Naive B cell (primary cell): ENCODE results near the gene MDM2. TPM values are rescaled to one million over a fixed set of nuclear protein-coding genes. Genes with fewer than 3 reads are reported as not detected.
A peak's percentile ranks its signal among the peaks of the same experiment; 100 is the strongest.
"Not testable (repeated sequence)": the region's sequence is repeated elsewhere in the genome, so short reads cannot be mapped to it uniquely, and the experiment has no call there.

ENCODE experiments used
- ATAC-seq, 2 donors: fragments of 150-1000 bp; cut with Tn5 transposase; 2 replicates each; pipeline ENCODE4 v1.10.0; 2021; ENCODE audit warnings: low read depth in 2 of 2, mild to moderate bottlenecking in 2 of 2, moderate library complexity in 2 of 2
- DNase-seq: peaks from one replicate; pipeline ENCODE4 v3.0.0; 2022
- H3K27ac Mint-ChIP-seq, 6 donors: one replicate each; pipeline ENCODE4 v1.8.0; 2020 to 2022; ENCODE audit warnings: mild to moderate bottlenecking in 6 of 6, mixed read lengths in 6 of 6, moderate library complexity in 5 of 6, inconsistent platforms in 2 of 6
- H3K27me3 Mint-ChIP-seq, 3 donors: one replicate each; pipeline ENCODE4 v1.8.0; 2021 to 2022; ENCODE audit warnings: mixed read lengths in 3 of 3, mild to moderate bottlenecking in 1 of 3
- H3K36me3 Mint-ChIP-seq, 2 donors: one replicate each; pipeline ENCODE4 v1.8.0; 2020 to 2022; ENCODE audit warnings: mixed read lengths in 2 of 2, inconsistent platforms in 1 of 2, mild to moderate bottlenecking in 1 of 2
- H3K4me1 Mint-ChIP-seq, 3 donors: one replicate each; pipeline ENCODE4 v1.8.0; 2020 to 2022; ENCODE audit warnings: mixed read lengths in 3 of 3, inconsistent platforms in 1 of 3, mild to moderate bottlenecking in 1 of 3, moderate library complexity in 1 of 3
- H3K4me3 Mint-ChIP-seq, 8 donors: one replicate each; pipeline ENCODE4 v1.8.0; 2020 to 2022; ENCODE audit warnings: mild to moderate bottlenecking in 8 of 8, mixed read lengths in 8 of 8, moderate library complexity in 8 of 8, inconsistent platforms in 2 of 8
- H3K9me3 Mint-ChIP-seq, 7 donors: one replicate each; pipeline ENCODE4 v1.8.0; 2020 to 2022; ENCODE audit warnings: mixed read lengths in 7 of 7, mild to moderate bottlenecking in 5 of 7, inconsistent platforms in 2 of 7, moderate library complexity in 1 of 7
- polyA plus RNA-seq, 6 donors: library from polyadenylated mRNA; unstranded; fragments of 300-500 nt; fragmentation: Illumina TruSeq; gene quantifications; one replicate each; pipeline ENCODE4 v1.2.3, GENCODE V29; 2021; ENCODE audit warnings: low read depth in 6 of 6

The MDM2 gene
- polyA plus RNA-seq, 6 donors from 2014 or later, result 21.6 to 31.1 (median 25.6) TPM

DNA sequence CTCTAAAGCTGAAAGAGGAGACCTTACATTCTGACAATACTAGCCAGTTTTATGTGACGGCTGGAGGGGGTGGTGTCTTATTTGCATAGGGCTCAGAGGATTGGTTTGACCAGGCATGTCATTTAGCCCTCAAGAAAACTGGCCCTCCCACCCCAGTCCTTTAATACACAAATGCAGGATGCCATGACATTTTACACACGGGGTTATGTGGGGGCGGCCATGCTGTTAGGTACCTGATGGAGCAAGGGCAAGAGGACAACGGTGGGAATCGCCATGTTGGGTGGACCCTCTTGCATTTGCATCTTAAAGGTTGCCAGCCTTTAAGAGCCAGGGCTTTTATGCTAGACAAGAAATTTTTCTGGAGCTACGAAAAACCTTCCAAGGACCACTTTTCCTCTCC lies 23.3 kb downstream of the MDM2 start:
- Mint-ChIP-seq H3K4me1 (peaks cover 0 to 9% (median 5%) of the 10 kb centered on the region in 3 donors), H3K27ac (peak overlapping the region in 1 of 6 donors; percentile 56), H3K4me3 (no peak overlapping the region), H3K36me3 (peaks cover 12 to 23% of the 10 kb centered on the region in 2 donors), H3K9me3 (no peaks in the 10 kb centered on the region), H3K27me3 (no peaks in the 10 kb centered on the region)
- DNase-seq, result no peak
- ATAC-seq, result no peak

DNA sequence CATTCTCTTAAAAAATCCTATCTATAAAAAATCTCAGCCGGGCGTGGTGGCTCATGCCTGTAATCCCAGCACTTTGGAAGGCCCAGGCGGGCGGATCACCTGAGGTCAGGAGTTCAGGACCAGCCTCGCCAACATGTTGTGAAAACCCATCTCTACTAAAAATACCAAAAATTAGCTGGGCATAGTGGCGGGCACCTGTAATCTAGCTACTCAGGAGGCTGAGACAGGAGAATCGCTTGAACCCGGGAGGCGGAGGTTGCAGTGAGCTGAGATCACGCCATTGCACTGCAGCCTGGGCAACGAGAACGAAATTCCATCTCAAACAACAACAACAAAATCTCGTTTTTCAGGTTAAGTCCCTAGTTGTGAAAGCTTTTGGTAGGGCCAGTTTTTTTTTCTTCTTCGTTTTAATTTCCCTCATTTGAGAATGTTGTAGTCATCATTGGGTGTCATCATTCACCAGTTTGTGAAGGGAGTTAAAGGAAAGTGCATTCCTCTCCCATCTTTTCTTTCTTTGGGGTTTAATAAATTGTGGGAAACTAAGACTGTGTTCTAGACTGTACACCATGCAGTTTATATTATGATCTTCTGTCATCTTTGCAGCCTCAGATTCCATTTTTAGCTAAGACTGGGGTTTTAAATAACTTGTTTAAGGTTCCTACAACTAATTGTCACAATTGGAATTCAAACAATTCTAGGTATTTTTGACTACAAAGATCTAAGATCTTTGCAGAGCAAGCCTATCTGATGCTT lies 23.9 kb downstream of the MDM2 start:
- Mint-ChIP-seq H3K36me3 (peaks cover 16 to 23% of the 10 kb centered on the region in 2 donors), H3K9me3 (no peaks in the 10 kb centered on the region)

DNA sequence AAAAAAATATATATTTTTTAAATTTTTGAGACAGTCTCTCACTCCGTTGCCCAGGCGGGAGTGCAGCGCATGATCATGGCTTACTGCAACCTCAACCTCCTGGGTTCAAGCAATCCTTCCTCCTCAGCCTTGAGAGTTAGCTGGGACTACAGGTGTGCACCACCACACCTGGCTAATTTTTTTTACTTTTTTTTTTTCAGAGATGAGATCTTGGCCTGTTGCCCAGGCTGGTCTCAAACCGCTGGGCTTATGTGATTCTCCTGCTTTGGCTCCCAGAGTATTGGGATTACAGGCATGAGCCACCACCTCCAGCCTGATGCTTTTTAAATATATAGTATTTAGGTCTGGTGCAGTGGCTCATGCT lies 24.5 kb downstream of the MDM2 start:
- no peaks in the 10 kb centered on the region for H3K27me3 Mint-ChIP-seq

More for the DNA sequence above, 23.9 kb downstream of the MDM2 start:
- Mint-ChIP-seq H3K4me3 (no peak overlapping the region), H3K4me1 (peaks cover 0 to 9% (median 5%) of the 10 kb centered on the region in 3 donors), H3K27me3 (no peaks in the 10 kb centered on the region), H3K27ac (no peak overlapping the region)
- DNase-seq (no peak), ATAC-seq (no peak)

DNA sequence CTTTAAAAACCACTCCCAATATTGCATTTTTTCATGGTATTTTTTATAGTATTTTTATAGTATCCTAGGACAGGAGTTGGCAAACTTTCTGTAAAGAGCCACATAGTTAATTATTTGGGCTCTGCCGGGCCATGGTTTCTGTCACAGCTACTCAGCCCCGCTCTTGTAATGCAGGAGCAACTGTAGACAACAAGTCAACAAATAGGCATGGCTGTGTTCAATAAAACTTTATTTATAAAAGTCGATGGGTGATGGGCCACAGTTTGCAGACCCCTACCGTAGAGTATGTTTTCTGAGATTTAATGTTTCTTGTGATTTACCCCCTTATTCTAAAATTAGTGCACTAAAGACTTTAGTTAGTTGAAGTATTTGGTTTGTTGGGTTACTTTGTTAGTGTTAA lies 25.5 kb downstream of the MDM2 start:
- Mint-ChIP-seq H3K4me3 (no peak overlapping the region), H3K9me3 (no peaks in the 10 kb centered on the region), H3K36me3 (peaks cover 16 to 31% of the 10 kb centered on the region in 2 donors), H3K27me3 (no peaks in the 10 kb centered on the region), H3K4me1 (peaks cover 0 to 9% (median 5%) of the 10 kb centered on the region in 3 donors), H3K27ac (no peak overlapping the region)
- ATAC-seq, result no peak
- DNase-seq, result no peak

More for the DNA sequence above, 24.5 kb downstream of the MDM2 start:
- H3K27ac Mint-ChIP-seq, result no peak overlapping the region
- no peak overlapping the region for H3K4me3 Mint-ChIP-seq
- H3K4me1 Mint-ChIP-seq, result peaks cover 0 to 9% (median 5%) of the 10 kb centered on the region in 3 donors
- H3K36me3 Mint-ChIP-seq, result peaks cover 16 to 23% of the 10 kb centered on the region in 2 donors
- no peak for DNase-seq
- ATAC-seq, result no peak
- H3K9me3 Mint-ChIP-seq, result no peaks in the 10 kb centered on the region

DNA sequence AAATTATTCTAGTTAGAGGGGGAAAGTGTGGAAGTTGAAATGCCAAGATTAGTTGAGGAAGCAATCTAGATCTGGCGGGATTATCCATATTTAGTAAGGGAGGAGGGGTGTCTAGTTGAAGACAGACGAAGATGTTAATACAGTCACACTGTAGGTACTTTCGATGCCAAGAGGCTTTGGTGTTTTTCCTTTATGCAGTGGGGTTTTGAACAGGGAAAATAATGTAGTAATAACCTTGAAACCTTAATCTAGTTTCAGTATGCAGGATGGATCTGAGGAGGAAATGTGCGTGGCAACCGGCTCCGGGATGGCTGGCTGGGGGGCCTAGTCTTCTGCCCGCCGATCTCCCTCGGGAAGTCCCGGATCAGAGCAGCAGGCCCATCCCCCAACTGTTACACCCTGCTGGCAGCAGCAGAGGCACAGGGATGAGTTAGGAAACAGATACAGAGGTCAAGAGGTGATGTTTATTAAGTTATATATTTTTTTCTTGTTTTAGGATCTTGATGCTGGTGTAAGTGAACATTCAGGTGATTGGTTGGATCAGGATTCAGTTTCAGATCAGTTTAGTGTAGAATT lies 27.4 kb downstream of the MDM2 start:
- ATAC-seq, result no peak
- Mint-ChIP-seq H3K36me3 (peaks cover 11 to 32% of the 10 kb centered on the region in 2 donors), H3K9me3 (no peaks in the 10 kb centered on the region), H3K4me3 (no peak overlapping the region), H3K27ac (peak overlapping the region in 4 of 6 donors; percentile 36 to 72 (median 60)), H3K4me1 (peaks cover 0 to 4% (median 0%) of the 10 kb centered on the region in 3 donors), H3K27me3 (no peaks in the 10 kb centered on the region)
- DNase-seq, result no peak

DNA sequence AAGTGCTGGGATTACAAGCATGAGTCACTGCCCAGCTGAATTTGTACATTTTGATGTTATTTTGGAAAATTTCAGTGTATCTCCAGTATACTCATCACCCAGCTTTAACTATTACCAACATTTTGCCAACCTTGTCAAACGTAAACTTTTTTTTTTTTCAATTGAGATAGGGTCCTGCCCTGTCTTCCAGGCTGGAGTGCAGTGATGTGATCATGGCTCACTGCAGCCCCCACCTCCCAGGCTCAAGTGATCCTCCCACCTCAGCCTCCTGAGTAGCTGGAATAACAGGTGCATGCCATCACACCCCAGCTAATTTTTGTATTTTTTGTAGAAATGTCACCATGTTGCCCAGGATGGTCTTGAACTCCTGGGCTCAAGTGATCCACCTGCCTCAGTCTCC lies 29.2 kb downstream of the MDM2 start:
- no peaks in the 10 kb centered on the region for H3K4me1 Mint-ChIP-seq
- ATAC-seq, result no peak
- no peak overlapping the region for H3K4me3 Mint-ChIP-seq
- no peak for DNase-seq
- H3K9me3 Mint-ChIP-seq, result no peaks in the 10 kb centered on the region
- H3K27ac Mint-ChIP-seq, result no peak overlapping the region
- H3K27me3 Mint-ChIP-seq, result no peaks in the 10 kb centered on the region
- peaks cover 19 to 23% of the 10 kb centered on the region in 2 donors for H3K36me3 Mint-ChIP-seq

DNA sequence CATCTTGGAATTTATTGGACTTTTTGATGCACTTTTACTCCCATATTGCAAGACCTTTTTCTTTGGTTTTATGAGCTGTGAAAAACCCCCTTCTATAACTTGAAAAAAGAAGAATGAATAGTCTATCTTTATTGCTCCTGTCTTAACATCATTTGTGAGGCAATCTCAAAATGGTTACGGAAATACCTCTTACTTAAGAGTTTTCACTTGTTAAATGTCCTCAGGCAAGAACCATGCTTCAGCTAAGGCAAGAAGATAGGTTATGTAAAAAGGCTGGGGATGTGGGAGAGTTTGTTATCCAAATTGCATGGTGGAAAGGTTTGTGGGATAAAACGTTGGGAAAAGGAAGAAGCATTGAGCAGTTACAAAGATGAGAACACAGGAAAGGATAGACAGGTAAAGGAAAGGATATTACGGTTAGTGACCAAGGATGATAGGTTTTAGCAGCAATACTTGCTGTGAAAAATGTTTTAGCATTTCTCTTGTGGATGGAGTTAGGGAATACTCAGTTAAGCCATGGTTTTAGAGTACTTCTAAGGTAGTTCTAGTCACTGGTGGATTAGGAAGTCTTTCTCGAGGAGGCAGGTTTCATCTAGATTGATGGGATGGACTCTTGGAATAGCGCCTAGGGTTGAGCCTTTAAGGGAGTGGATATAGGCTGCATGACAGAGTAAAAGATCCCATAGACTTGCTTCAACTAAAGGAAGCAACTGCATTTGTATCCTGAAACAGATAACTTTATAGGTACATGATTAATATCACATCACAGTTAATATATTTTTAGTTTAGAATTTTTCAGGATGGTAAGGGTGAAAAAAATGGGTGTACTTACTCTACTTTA lies 30.3 kb downstream of the MDM2 start:
- peaks cover 19 to 23% of the 10 kb centered on the region in 2 donors for H3K36me3 Mint-ChIP-seq
- H3K27ac Mint-ChIP-seq, result no peak overlapping the region
- H3K4me1 Mint-ChIP-seq, result no peaks in the 10 kb centered on the region

DNA sequence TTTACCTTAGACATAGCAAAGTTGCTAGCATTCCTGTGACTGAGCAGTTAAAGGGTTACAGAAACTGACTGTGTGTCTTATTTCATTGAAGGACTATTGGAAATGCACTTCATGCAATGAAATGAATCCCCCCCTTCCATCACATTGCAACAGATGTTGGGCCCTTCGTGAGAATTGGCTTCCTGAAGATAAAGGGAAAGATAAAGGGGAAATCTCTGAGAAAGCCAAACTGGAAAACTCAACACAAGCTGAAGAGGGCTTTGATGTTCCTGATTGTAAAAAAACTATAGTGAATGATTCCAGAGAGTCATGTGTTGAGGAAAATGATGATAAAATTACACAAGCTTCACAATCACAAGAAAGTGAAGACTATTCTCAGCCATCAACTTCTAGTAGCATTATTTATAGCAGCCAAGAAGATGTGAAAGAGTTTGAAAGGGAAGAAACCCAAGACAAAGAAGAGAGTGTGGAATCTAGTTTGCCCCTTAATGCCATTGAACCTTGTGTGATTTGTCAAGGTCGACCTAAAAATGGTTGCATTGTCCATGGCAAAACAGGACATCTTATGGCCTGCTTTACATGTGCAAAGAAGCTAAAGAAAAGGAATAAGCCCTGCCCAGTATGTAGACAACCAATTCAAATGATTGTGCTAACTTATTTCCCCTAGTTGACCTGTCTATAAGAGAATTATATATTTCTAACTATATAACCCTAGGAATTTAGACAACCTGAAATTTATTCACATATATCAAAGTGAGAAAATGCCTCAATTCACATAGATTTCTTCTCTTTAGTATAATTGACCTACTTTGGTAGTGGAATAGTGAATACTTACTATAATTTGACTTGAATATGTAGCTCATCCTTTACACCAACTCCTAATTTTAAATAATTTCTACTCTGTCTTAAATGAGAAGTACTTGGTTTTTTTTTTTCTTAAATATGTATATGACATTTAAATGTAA lies 31.5 kb downstream of the MDM2 start:
- H3K4me3 Mint-ChIP-seq, result no peak overlapping the region
- no peaks in the 10 kb centered on the region for H3K9me3 Mint-ChIP-seq
- H3K4me1 Mint-ChIP-seq, result no peaks in the 10 kb centered on the region
- H3K27ac Mint-ChIP-seq, result peak overlapping the region in 1 of 6 donors; percentile 30
- H3K36me3 Mint-ChIP-seq, result peaks cover 19 to 23% of the 10 kb centered on the region in 2 donors
- ATAC-seq (no peak), DNase-seq (no peak)
- no peaks in the 10 kb centered on the region for H3K27me3 Mint-ChIP-seq

More for the DNA sequence above, 30.3 kb downstream of the MDM2 start:
- no peak for DNase-seq
- H3K4me3 Mint-ChIP-seq, result no peak overlapping the region
- ATAC-seq, result no peak
- H3K27me3 Mint-ChIP-seq, result no peaks in the 10 kb centered on the region
- no peaks in the 10 kb centered on the region for H3K9me3 Mint-ChIP-seq

DNA sequence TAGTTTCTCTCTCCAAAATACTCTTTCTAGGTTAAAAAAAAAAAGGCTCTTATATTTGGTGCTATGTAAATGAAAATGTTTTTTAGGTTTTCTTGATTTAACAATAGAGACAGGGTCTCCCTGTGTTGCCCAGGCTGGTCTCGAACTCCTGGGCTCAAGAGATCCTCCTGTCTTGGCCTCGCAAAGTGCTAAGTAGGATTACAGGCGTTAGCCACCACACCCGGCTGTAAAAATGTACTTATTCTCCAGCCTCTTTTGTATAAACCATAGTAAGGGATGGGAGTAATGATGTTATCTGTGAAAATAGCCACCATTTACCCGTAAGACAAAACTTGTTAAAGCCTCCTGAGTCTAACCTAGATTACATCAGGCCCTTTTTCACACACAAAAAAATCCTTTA lies 33.2 kb downstream of the MDM2 start:
- not testable (repeated sequence) for H3K9me3 Mint-ChIP-seq, DNase-seq, H3K4me1 Mint-ChIP-seq, H3K4me3 Mint-ChIP-seq, ATAC-seq, H3K27me3 Mint-ChIP-seq
- Mint-ChIP-seq H3K27ac (peak overlapping the region in 2 of 6 donors; percentile 3 to 53), H3K36me3 (peaks cover 14 to 18% of the 10 kb centered on the region in 2 donors)

DNA sequence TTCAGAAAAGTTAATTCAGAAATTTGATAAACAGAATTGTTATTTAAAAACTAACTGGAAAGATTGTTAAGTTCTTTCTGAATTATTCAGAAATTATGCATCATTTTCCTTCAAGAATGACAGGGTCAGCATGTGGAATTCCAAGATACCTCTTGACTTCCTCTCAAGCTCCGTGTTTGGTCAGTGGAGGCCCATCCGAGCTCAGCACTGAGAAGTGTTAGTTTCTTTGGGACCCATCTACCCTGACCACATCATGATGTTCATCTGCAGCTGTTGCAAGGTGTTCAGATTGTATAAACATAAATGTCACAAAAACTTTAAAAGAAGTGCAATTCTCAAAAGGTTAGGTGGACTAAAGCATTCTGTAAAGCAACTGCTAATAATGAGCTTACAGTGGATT lies 33.7 kb downstream of the MDM2 start:
- Mint-ChIP-seq H3K4me1 (no peaks in the 10 kb centered on the region), H3K27ac (no peak overlapping the region), H3K36me3 (peaks cover 14% of the 10 kb centered on the region in 2 donors), H3K27me3 (no peaks in the 10 kb centered on the region), H3K4me3 (no peak overlapping the region), H3K9me3 (no peaks in the 10 kb centered on the region)
- DNase-seq, result no peak
- ATAC-seq, result no peak

DNA sequence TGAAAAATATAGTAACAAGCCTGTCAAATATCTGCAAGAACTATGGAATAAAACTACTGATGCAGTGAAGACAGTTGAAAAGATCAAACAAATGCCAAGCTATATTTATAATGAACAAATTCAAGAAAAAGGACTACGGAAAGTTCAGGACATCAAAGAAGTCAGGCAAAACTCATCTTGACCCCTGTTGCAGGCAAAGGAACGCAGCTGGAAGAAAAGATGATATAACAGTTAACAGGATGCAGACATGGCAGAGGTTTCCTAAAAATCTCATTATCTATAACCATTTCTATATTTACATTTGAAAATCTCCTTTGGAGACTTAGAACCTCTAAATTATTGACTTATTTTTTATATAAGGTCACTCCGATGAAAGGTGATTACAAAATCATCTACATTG lies 34.1 kb downstream of the MDM2 start:
- Mint-ChIP-seq H3K9me3 (no peaks in the 10 kb centered on the region), H3K27me3 (no peaks in the 10 kb centered on the region), H3K4me3 (no peak overlapping the region), H3K4me1 (no peaks in the 10 kb centered on the region), H3K36me3 (peaks cover 14% of the 10 kb centered on the region in 2 donors), H3K27ac (peak overlapping the region in 2 of 6 donors; percentile 44 to 81)
- no peak for ATAC-seq
- no peak for DNase-seq

DNA sequence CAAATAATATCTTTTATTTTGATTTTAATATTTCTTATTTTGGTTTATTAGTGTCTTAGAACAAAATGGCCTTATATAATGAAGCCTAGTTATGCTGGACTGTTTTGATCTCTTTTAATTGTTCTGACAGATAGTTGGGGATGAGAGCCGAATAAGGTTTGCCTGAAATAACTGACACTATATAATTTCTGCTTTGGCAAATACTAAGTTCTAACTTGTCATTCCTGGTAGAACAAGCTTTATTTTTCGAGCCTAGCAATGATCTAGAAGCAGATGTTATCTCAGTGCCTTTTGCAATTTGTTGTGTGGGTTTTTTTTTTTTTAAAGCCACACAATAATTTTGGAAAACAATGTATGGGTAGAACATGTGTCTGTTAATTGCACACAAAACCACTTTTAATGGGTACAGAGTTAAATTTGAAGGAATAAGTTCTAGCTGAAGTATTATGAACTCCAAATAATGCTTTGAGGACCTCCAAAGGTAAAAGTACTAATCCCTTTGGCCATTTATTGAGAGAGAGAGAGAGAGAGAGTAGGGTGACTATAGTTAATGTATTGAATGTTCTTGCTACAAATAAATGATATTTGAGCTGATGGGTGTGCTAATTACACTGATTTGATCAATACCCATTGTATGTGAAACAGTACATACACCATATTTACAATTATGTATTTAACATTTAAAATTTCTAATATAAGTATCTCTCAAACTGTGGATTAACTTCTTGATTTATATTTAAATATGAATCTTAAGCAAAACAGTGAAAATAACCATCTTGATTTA lies 35.0 kb downstream of the MDM2 start:
- Mint-ChIP-seq H3K27ac (peak overlapping the region in 1 of 6 donors; percentile 88), H3K27me3 (no peaks in the 10 kb centered on the region), H3K4me1 (no peaks in the 10 kb centered on the region), H3K9me3 (no peaks in the 10 kb centered on the region), H3K4me3 (no peak overlapping the region), H3K36me3 (peaks cover 12 to 14% of the 10 kb centered on the region in 2 donors)
- DNase-seq (no peak), ATAC-seq (no peak)
